ENCODE results near the gene CEP83. TPM values are rescaled to one million over a fixed set of nuclear protein-coding genes. Genes with fewer than 3 reads are reported as not detected.

The CEP83 gene
- polyA plus RNA-seq, 1 donor from 2014 or later = 7.5 TPM

GRCh38 chr12:94289461-94290312 lies 170.0 kb downstream of the CEP83 start:
- H3K27ac Mint-ChIP-seq = peak overlapping the region in 2 of 3 donors; percentile 45 to 71
- H3K36me3 Mint-ChIP-seq = peaks cover 14% of the 10 kb centered on the region
- peaks cover 8 to 20% (median 10%) of the 10 kb centered on the region in 3 donors for H3K4me1 Mint-ChIP-seq
- no peak overlapping the region for H3K4me3 Mint-ChIP-seq
- H3K9me3 Mint-ChIP-seq = peaks cover 0 to 1% (median 0%) of the 10 kb centered on the region in 3 donors
- H3K27me3 Mint-ChIP-seq = no peaks in the 10 kb centered on the region

- H3K4me3 Mint-ChIP-seq = peak overlapping the region in 2 of 4 donors; percentile 21 to 76
- no peaks in the 10 kb centered on the region for H3K9me3 Mint-ChIP-seq
- peaks cover 18 to 23% (median 21%) of the 10 kb centered on the region in 3 donors for H3K4me1 Mint-ChIP-seq
- H3K36me3 Mint-ChIP-seq = peaks cover 10% of the 10 kb centered on the region
- H3K27me3 Mint-ChIP-seq = no peaks in the 10 kb centered on the region
- H3K27ac Mint-ChIP-seq = peak overlapping the region in 2 of 3 donors; percentile 46 to 69
Observed at GRCh38 chr12:94287245-94287628, 172.4 kb downstream of the CEP83 start.

GRCh38 chr12:94286583-94287244 lies 173.0 kb downstream of the CEP83 start:
- Mint-ChIP-seq H3K4me1 (peaks cover 23 to 28% (median 25%) of the 10 kb centered on the region in 3 donors), H3K36me3 (peaks cover 12% of the 10 kb centered on the region), H3K4me3 (peak overlapping the region in 1 of 4 donors; percentile 21), H3K27ac (peak overlapping the region in 2 of 3 donors; percentile 46 to 69), H3K9me3 (peaks cover 0 to 2% (median 0%) of the 10 kb centered on the region in 3 donors), H3K27me3 (no peaks in the 10 kb centered on the region)

GRCh38 chr12:94285943-94286582 lies 173.6 kb downstream of the CEP83 start:
- peaks cover 25 to 31% (median 28%) of the 10 kb centered on the region in 3 donors for H3K4me1 Mint-ChIP-seq
- peak overlapping the region in 1 of 3 donors; percentile 32 for H3K27ac Mint-ChIP-seq
- no peaks in the 10 kb centered on the region for H3K27me3 Mint-ChIP-seq
- peaks cover 14% of the 10 kb centered on the region for H3K36me3 Mint-ChIP-seq
- no peak overlapping the region for H3K4me3 Mint-ChIP-seq
- peaks cover 0 to 2% (median 0%) of the 10 kb centered on the region in 3 donors for H3K9me3 Mint-ChIP-seq

- Mint-ChIP-seq H3K27me3 (no peaks in the 10 kb centered on the region), H3K36me3 (peaks cover 21% of the 10 kb centered on the region), H3K9me3 (peaks cover 0 to 2% (median 0%) of the 10 kb centered on the region in 3 donors), H3K27ac (peak overlapping the region in 2 of 3 donors; percentile 59 to 62), H3K4me3 (no peak overlapping the region), H3K4me1 (peaks cover 26 to 29% (median 28%) of the 10 kb centered on the region in 3 donors)
Observed at GRCh38 chr12:94284859-94285258, 174.8 kb downstream of the CEP83 start.

GRCh38 chr12:94284046-94284445 lies 175.6 kb downstream of the CEP83 start:
- Mint-ChIP-seq H3K9me3 (peaks cover 0 to 2% (median 0%) of the 10 kb centered on the region in 3 donors), H3K4me1 (peaks cover 26 to 30% (median 29%) of the 10 kb centered on the region in 3 donors), H3K4me3 (no peak overlapping the region), H3K36me3 (peaks cover 22% of the 10 kb centered on the region), H3K27me3 (no peaks in the 10 kb centered on the region), H3K27ac (peak overlapping the region in 1 of 3 donors; percentile 62)

- Mint-ChIP-seq H3K36me3 (peaks cover 17% of the 10 kb centered on the region), H3K9me3 (peaks cover 0 to 2% (median 0%) of the 10 kb centered on the region in 3 donors), H3K4me3 (peak overlapping the region in 2 of 4 donors; percentile 41 to 93), H3K27ac (peak overlapping the region in 2 of 3 donors; percentile 54 to 74), H3K4me1 (peaks cover 21 to 29% (median 28%) of the 10 kb centered on the region in 3 donors), H3K27me3 (no peaks in the 10 kb centered on the region)
Observed at GRCh38 chr12:94282675-94283074, 177.0 kb downstream of the CEP83 start.

- Mint-ChIP-seq H3K4me1 (peaks cover 15 to 26% (median 25%) of the 10 kb centered on the region in 3 donors), H3K27ac (no peak overlapping the region), H3K9me3 (peaks cover 0 to 2% (median 0%) of the 10 kb centered on the region in 3 donors), H3K4me3 (no peak overlapping the region), H3K27me3 (no peaks in the 10 kb centered on the region), H3K36me3 (peaks cover 17% of the 10 kb centered on the region)
Observed at GRCh38 chr12:94280063-94280462, 179.6 kb downstream of the CEP83 start.

- peak overlapping the region in 1 of 3 donors; percentile 76 for H3K27ac Mint-ChIP-seq
- H3K27me3 Mint-ChIP-seq = no peaks in the 10 kb centered on the region
- peaks cover 0 to 2% (median 0%) of the 10 kb centered on the region in 3 donors for H3K9me3 Mint-ChIP-seq
- peaks cover 11 to 15% (median 12%) of the 10 kb centered on the region in 3 donors for H3K4me1 Mint-ChIP-seq
- no peak overlapping the region for H3K4me3 Mint-ChIP-seq
- H3K36me3 Mint-ChIP-seq = peaks cover 12% of the 10 kb centered on the region
Observed at GRCh38 chr12:94277426-94278000, 182.2 kb downstream of the CEP83 start.

- H3K27me3 Mint-ChIP-seq = no peaks in the 10 kb centered on the region
- H3K27ac Mint-ChIP-seq = no peak overlapping the region
- peaks cover 10% of the 10 kb centered on the region for H3K36me3 Mint-ChIP-seq
- H3K4me1 Mint-ChIP-seq = peaks cover 6 to 9% (median 8%) of the 10 kb centered on the region in 3 donors
- no peak overlapping the region for H3K4me3 Mint-ChIP-seq
- H3K9me3 Mint-ChIP-seq = no peaks in the 10 kb centered on the region
Observed at GRCh38 chr12:94276725-94277124, 182.9 kb downstream of the CEP83 start.

GRCh38 chr12:94273272-94273671 lies 186.4 kb downstream of the CEP83 start:
- Mint-ChIP-seq H3K27ac (no peak overlapping the region), H3K27me3 (no peaks in the 10 kb centered on the region), H3K9me3 (no peaks in the 10 kb centered on the region), H3K4me3 (no peak overlapping the region), H3K36me3 (peaks cover 3% of the 10 kb centered on the region), H3K4me1 (peaks cover 19 to 30% (median 27%) of the 10 kb centered on the region in 3 donors)

GRCh38 chr12:94272280-94272679 lies 187.4 kb downstream of the CEP83 start:
- peaks cover 3% of the 10 kb centered on the region for H3K36me3 Mint-ChIP-seq
- peaks cover 27 to 40% (median 31%) of the 10 kb centered on the region in 3 donors for H3K4me1 Mint-ChIP-seq
- H3K9me3 Mint-ChIP-seq = no peaks in the 10 kb centered on the region
- H3K27me3 Mint-ChIP-seq = no peaks in the 10 kb centered on the region
- H3K4me3 Mint-ChIP-seq = no peak overlapping the region
- peak overlapping the region in 2 of 3 donors; percentile 11 to 31 for H3K27ac Mint-ChIP-seq

- no peaks in the 10 kb centered on the region for H3K27me3 Mint-ChIP-seq
- H3K27ac Mint-ChIP-seq = peak overlapping the region in 2 of 3 donors; percentile 0 to 67
- H3K9me3 Mint-ChIP-seq = no peaks in the 10 kb centered on the region
- H3K4me3 Mint-ChIP-seq = peak overlapping the region in 1 of 4 donors; percentile 33
- peaks cover 6% of the 10 kb centered on the region for H3K36me3 Mint-ChIP-seq
- peaks cover 36 to 49% (median 39%) of the 10 kb centered on the region in 3 donors for H3K4me1 Mint-ChIP-seq
Observed at GRCh38 chr12:94271351-94271750, 188.3 kb downstream of the CEP83 start.

- Mint-ChIP-seq H3K27ac (no peak overlapping the region), H3K9me3 (no peaks in the 10 kb centered on the region), H3K27me3 (no peaks in the 10 kb centered on the region), H3K4me1 (peaks cover 44 to 62% (median 45%) of the 10 kb centered on the region in 3 donors), H3K36me3 (peaks cover 14% of the 10 kb centered on the region), H3K4me3 (no peak overlapping the region)
Observed at GRCh38 chr12:94269316-94269999, 190.2 kb downstream of the CEP83 start.

All from IgD-negative memory B cell (primary cell).